T47D (cell line): Measurements from ENCODE around the gene PUS3.

ENCODE experiments used
- DNase-seq, 2 experiments: peaks; one replicate each; pipeline versions ENCODE4 v3.0.0 to v3.0.0-alpha.2; 2011 to 2012; ENCODE audit warnings: low read depth in 1 of 2, low spot score in 1 of 2
- JUND ChIP-seq: IDR thresholded peaks from 2 replicates; pipeline ENCODE4 v1.6.1; 2012; ENCODE audit warnings: low read depth
- in situ Hi-C: cut with HindIII; loops from 2 replicates; pipeline ENCODE4 v1.10.0; 2016; ENCODE audit warnings: low sequenced_read_pairs, low pct_unique_long_range_greater_than_20kb

PUS3 gene

DNA sequence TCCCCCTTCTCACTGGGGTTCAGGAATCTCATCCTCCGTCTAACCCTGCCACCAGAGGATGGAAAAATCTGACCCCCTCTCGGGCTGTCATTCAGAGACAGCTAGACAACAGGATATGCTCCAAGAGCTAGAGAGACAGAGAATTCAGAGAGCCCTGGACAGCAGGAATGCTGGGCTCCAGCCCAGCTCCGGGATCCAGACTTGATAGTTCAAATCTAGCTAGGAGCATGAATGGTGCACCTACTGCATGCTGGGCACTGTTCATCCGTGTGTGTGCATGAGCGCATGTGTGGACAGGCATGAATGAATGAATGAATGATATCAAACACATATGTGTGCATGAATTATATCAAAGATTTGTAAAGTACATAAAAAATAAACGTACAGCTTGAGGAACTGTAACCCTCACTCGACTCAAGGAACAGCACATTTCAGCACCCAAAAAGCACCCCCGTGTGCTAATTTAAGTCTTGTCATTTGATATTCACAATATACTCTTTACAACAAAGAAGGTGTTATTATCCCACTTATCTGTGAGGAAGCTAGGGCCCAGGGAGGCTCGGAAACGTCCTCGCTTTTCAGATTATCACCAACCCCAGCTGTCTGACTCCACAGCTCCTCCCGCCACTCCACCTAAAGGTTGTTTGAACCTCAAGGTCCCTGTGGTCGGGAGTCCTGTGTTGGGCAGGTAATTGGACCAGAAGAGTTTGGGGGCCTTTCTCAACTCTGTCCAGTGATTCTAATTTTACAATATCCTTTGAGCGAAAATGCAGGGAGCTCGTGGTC, 42.2 kb upstream of the PUS3 start:
- no peak for TF ChIP-seq JUND
- DNase-seq = no peak
- in situ Hi-C loops = no loop called here

DNA sequence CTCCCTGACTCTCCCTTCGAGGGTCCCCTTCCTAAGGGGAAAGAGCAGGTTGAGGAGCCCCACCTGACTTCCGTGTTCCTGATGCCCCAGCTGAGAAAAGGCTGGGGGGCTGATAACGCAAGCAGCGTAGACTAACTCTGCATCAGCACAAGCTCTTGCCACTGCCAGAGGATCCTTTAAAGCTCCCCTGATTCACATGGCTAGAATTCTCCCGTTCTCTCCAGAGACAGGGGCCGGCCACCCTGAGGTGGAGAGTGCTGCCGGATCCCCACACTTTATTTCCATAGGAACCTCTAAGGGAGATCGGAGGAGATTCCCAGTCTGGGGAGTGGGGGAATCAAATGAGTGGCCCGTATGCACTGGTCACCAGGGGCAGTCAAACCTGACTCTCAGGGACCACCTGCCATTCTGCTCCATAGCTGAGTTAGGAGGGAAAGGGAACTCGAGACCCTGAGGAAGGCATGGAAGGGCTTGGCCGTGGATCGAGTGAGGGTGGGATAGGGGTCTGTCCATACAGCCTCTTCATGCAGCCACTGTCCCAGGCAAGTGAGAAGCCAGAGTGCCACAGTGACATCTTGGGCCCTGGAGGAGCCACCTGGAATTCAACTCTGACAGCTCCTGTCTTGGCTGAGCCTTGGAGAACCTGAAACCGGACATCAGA, 41.5 kb upstream of the PUS3 start:
- DNase-seq = no peak
- no peak for TF ChIP-seq JUND
- in situ Hi-C loops = no loop called here

DNA sequence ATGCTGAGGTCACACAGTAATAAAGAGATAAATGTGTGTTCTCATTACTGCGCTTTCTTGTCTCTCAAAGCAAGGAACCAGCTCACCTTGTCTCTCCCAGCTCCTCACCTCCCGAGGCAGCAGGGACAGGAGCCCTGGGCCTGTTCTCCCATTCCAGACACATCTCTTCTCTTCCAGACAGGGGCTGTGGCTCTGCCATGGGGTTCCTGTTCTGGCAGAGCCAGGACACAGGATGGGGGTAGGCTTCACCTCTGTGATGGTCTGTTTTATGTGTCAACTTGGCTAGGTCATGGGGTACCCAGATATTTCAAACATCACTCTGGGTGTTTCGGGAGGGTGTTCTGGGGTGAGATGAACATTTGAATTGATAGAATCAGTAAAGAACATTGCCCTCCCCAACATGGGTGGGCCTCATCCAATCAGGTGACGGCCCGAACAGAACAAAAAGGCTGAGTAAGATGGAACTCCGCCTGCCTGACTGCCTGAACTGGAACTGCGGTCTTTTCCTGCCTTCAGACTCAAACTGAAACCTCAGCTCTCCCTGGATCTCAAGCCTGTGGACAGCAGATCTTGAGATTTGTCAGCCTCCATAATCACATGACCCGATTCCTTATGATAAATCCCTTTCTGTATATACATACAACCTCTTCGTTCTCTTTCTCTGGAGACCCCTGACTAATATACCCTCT, 40.8 kb upstream of the PUS3 start:
- in situ Hi-C loops = no loop called here

DNA sequence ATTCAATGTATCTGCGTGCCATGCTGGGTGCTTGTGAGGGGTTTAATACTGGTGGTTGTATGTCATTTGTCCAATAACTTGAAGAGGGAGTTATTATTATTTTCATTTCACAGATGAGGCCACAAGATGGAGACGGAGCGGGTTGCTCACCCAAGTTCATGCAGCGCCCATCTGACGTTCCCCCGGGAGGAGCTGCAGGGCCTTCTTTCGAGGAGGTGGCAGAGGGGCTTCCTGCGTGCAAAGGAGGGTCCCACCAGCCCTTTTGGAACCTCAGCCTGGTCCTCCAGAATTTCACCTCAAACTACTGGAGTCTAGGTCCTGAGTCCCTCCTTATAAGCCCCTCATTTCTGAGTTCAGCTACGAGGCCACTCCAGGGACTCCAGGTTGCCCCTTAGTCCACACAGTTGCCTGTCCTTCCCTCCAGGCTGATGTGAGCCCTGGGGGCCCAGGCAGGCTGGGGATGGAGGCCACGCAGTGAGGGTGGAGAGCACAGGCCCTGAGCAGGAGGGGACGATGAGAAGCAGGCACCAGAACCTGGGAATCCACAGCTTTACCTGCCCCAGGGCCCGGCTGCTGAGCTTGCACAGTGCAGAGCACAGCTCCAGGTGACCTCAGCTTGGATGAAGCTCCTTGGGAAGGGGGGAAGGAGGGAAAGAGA, 39.9 kb upstream of the PUS3 start:
- no peak for DNase-seq
- in situ Hi-C loops = no loop called here
- no peak for TF ChIP-seq JUND

More for the DNA sequence above, 40.8 kb upstream of the PUS3 start:
- no peak for DNase-seq
- TF ChIP-seq JUND = no peak

DNA sequence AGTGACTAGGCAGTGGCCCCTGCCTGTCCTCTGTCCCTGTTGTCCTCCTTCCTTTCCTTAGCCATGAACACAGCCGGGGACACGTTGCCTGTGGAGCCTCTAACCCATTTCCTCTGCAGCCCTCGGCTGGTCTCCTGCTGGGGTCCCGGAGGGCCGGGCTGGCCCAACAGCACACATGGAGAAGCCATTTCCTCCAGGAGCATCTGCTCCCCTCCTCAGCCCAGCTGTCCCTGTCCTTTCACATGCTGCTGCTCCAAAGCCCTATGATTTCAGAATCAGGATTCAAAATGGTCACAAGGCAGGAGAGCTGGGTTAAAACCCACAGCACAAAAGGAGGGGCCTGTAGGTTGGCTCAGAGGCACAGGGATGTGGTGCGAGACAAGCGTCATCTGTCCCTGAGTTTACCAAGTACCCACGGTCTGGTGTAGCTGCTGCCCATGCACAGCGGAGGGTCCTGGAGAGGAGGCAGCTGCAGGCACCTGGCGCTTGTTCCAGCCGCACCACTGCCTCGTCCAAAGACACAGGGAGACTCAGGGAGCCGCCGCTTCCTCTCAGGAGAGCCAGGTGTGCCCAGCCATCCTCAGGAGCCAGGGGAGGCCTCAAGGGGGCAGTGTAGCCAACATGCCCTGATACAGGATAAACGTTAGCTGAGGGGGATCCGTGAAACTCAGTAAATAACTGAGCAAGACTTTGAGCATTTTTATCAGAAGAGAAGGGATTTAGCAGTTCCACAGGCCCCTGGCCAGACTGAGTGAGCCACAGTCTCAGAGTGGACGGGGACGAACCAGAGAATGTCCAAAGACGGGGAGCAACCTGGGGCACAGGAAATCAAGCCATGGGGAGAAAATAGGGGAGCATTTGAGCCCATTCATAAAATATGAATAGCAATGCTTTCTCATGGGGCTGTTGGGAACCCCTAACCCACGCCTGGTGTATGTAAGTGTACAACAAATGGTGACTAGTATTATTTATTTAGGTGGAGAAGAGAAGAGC, 38.9 kb upstream of the PUS3 start:
- peak; percentile 80 to 88 for DNase-seq
- in situ Hi-C loops = no loop called here
- no peak for TF ChIP-seq JUND

DNA sequence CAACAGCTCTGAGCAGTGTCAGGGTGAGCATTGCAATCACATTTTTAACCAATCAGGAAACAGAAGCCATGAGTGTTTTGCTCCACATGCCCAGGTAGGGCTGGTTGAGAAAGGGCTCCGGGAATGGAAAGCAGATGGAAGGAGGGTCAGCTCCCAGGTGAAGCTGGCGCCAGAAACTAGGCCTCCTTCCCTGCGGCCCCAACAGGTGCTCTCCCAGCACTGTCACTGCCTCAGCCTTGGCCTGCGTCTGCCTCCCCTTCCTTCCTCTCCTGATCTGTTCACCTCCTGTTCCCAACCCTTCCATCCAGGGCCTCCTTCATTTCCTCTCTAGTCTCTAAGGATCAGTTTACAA, 38.2 kb upstream of the PUS3 start:
- in situ Hi-C loops = no loop called here
- no peak for DNase-seq
- TF ChIP-seq JUND = no peak

DNA sequence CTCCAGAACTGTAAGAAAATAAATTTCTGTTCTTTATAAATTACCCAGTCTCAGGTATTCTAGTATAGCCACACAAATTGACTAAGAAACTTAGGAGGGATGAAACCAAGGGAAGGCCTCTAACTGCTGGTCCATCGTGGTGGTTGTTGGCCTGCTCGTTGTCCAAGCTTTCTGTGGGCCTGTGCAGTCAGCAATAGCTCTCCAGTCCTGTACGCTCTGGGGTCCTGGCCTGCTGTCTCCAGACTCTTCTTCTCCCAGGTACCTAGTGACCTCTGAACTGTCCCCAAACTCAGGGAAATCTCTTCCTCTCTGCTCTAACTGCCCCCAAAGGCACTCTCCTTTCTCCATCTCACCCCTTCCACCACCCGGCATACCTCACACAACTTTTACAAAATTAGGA, 37.1 kb upstream of the PUS3 start:
- TF ChIP-seq JUND = no peak
- in situ Hi-C loops = no loop called here
- no peak for DNase-seq

DNA sequence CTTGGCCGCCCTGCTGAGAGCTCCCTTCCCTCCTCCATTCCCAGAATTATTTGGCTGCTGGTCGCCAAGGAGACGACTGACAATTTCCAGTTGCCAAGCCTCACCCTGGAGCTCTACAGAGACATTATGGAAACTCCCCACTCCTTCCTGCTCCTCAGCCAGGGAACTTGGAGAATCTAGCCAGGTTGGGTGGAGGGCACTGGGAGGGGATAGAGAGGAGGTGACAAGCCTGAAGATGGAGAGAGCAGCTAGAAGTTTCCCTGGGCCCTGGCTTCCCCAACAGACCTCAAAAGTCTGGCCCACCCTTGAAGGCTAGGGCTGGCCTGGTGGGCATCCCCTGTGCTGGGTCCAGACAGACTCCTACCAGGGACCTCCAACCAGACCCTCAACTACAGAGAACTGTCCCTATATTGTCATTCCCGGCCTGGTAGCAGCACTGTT, 36.1 kb upstream of the PUS3 start:
- TF ChIP-seq JUND = no peak
- DNase-seq = no peak
- in situ Hi-C loops = no loop called here

DNA sequence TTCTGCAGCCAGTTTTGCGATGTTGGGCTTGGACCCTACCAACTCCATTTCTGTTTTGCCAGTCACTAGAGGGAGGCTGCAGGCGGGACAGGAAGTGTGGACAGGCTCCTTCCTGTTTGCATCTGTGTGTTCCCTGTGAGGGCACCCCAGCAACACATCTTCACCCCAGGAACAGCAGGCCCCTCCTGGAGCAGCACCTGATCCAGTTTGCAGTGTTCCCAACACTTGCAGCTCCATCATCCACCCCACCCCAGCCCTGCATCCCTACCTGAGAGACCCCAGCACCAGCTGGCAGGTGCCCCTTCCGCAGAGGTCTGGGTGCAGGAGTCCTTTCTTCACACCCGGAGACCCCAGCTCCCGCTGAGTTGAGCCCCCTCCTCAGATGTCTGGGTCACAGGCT, 35.4 kb upstream of the PUS3 start:
- no peak for DNase-seq
- in situ Hi-C loops = no loop called here
- no peak for TF ChIP-seq JUND

DNA sequence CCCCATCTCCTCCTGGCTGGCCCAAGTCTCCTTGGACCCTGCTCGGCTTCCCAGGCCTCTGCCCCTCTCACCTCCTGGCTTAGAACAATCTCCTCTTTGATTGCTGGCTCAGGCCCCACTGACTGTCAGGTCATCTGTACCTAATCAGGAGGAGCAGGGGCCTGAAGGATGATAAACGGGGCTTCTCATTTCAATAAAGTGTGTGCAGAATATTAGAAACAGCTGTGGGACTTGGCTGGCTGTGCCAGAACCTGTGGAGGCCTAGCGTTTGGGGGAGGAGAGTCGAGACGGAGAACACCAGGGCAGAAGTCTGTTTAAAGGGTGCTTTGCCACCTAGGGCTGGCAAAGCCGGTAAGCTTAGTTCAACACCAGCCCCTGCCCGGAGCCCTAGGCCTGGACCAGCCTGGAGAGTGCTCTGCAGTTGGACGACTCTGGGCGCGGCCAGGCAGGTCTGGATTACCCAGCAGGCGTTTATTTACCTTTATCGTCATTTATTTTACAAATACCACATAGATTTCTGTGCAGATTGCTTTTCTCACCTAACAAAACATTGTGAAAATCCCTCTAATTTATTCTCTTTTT, 32.7 kb upstream of the PUS3 start:
- DNase-seq = peak in 1 of 2 experiments; percentile 32
- in situ Hi-C loops = no loop called here
- TF ChIP-seq JUND = no peak

DNA sequence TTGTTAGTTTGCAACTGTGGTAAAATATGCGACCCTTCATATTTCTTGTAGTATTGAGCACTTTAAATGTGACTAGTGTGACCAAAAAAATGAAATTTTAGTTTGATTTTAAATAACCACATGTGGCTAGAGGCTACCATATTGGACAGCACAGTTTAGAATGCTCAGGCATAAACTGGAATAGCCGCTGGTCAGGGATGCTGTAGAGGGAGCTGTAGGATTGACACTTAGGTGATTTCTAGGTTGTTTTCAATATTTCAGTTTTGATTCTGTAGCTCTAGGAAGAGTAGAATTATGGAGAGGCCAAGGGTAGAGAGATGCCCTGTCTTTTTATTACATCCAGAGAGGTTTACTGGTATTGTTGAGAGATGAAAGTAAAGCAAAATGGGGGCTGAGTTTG, 32.0 kb upstream of the PUS3 start:
- TF ChIP-seq JUND = no peak
- in situ Hi-C loops = no loop called here
- peak in 1 of 2 experiments; percentile 52 for DNase-seq
